ENCODE data around the gene FGA. TPM values are rescaled to one million over a fixed set of nuclear protein-coding genes. Genes with fewer than 3 reads are reported as not detected.

The FGA gene
- polyA plus RNA-seq, 12 donors = 0.10 to 25.5 (median 0.41) TPM; not detected in 3

DNA sequence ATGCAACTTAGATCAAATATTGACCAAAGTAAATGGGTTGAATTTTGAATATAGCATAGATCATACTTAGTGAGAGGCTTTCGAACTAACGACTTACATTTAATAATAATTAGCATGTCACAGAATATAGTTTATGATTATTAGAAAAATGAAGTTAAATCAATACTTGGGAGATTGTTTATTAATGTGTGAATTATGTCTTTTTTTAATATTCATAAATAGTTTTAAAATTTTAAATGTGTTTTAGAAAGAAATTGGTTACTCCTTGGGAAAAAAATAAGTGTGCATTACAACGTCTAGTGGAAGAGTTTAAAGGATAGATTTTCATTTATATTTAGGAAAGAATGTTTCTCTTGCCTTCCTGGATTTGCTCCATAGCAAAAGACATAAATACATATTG lies 7.3 kb downstream of the FGA start:
- DNase-seq = no peak

DNA sequence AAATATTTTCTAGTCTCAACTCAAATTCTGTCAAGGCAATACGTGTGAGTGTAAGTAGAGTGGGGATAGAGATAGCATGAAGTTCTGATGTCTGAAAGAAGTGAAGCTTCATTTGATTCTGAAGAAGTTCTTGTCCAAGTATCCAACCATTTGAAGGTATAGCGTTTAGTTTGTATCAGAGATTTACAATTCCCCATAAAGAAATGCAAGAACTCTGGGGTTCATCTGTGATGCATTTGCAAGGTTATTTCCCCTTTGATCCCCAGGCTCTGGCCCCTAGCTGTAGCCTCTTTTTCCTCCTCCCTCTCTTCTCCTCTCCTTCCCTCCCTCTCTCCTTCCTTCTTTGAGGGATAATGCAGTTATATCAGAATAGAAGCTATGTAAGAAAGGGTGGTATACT lies 7.8 kb downstream of the FGA start:
- DNase-seq = no peak

DNA sequence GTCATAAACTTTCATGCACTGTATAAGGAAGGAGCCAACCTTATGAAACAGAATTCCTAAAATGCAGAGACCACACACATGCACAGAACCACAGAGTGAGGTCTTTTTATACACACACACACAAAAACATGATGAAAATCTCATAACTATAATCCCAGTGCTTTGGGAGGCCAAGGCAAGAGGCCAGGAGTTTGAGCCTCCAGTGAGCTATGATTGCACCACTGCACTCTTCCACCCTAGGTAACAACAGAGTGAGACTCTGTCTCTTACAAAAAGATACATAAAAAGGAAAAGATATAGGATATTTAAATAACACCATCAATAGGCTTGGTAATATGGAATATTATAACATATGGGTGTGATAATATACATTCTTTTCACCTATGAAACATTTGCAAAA lies 10.6 kb downstream of the FGA start:
- DNase-seq = no peak

DNA sequence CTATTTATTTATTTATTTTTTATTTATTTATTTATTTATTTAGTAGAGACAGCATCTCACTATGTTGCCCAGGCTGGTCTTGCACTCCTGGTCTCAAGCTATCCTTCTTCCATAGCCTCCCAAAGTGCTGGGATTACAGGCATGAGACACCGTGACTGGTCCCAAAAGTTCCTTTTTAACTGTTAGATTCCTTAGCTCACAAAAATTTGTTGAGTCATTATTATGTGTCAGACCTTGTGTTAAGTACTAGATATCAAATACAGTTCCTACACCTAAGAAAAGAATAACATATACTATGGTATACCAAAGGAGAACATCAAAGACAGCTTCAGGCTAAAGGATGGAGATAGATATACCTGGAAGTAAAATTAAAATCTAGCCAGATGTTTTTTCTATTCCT lies 11.6 kb downstream of the FGA start:
- no peak for DNase-seq

DNA sequence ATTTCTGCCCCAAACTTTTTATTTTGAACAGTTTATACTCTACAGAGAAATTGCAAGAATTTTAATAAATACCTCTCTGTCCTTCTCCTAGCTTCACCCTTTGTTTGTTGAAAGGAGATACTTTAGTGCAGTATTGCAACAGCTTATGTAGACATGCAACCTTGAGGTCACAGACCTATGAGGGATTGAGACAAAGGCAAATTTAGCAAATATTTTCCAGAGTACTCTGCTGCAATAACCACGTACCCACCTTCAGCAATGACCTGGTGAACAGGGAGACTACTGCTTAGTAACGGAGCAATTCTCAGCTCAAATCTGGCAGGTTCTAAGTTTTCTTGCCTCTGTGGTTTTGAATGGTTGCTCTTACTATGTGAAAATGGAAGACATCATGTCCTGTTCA lies 13.2 kb downstream of the FGA start:
- no peak for DNase-seq

DNA sequence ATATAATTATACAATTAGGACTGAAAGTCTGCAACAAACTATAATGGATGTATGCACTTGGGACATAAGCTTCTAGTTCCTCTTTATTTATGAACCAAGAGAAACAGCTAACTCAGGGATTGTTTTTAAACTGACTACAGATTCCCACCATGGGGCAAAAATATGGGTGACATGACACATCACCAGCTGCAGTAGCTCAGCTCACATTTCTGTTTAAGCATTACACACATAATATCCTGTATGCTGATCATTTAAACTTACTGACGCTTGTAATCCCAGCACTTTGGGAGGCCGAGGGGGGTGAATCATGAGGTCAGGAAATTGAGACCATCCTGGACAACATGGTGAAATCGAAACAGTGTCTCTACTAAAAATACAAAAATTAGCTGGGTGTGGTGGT lies 16.2 kb downstream of the FGA start:
- no peak for DNase-seq

DNA sequence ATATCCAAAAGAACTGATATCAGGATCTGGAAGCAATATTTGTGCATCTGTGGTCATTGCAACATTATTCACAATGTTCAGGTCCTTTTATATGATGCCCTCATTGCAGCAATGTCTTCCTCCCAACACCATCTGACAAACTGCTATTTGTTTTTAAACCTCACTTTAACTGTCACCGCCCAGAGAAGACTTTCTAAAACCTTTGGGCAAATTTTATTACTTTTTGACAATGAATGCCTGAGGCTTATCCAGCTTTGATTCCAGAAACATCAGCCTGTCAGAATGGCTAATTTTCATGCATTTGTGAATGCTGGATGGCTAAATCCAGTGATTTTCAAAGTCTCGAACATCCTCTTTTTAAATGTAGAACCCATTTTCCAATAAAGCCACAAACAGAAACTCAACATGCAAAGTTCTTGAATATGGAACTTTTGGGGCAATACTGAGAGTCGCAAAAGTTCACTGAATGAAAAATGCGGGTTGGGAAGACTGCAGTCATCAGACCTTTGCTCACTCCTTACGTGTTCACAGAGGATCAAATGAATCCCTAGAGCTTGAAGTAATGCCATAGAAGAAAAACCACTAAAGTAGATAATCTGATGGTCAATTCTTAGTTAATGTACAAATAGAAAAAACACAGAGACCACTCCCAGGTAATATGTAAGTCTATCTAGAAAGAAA lies 17.2 kb downstream of the FGA start:
- no peak for DNase-seq

DNA sequence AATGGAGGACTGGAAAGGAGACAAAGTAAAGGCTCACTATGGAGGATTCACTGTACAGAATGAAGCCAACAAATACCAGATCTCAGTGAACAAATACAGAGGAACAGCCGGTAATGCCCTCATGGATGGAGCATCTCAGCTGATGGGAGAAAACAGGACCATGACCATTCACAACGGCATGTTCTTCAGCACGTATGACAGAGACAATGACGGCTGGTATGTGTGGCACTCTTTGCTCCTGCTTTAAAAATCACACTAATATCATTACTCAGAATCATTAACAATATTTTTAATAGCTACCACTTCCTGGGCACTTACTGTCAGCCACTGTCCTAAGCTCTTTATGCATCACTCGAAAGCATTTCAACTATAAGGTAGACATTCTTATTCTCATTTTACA lies 21.0 kb downstream of the FGA start:
- DNase-seq = no peak

DNA sequence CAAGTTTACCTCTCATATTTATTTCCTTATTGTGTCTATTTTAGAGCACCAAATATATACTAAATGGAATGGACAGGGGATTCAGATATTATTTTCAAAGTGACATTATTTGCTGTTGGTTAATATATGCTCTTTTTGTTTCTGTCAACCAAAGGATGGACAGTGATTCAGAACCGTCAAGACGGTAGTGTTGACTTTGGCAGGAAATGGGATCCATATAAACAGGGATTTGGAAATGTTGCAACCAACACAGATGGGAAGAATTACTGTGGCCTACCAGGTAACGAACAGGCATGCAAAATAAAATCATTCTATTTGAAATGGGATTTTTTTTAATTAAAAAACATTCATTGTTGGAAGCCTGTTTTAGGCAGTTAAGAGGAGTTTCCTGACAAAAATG lies 21.5 kb downstream of the FGA start:
- DNase-seq = no peak

DNA sequence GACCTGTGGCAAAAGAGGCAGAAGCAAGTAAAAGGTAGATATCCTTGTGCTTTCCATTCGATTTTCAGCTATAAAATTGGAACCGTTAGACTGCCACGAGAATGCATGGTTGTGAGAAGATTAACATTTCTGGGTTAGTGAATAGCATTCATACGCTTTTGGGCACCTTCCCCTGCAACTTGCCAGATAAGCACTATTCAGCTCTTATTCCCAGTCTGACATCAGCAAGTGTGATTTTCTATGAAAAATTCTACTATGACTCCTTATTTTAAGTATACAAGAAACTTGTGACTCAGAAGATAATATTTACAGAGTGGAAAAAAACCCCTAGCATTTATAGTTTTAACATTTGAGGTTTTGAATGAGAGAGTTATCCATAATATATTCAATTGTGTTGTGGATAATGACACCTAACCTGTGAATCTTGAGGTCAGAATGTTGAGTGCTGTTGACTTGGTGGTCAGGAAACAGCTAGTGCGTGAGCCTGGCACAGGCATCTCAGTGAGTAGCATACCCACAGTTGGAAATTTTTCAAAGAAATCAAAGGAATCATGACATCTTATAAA lies 23.8 kb downstream of the FGA start:
- DNase-seq = no peak

DNA sequence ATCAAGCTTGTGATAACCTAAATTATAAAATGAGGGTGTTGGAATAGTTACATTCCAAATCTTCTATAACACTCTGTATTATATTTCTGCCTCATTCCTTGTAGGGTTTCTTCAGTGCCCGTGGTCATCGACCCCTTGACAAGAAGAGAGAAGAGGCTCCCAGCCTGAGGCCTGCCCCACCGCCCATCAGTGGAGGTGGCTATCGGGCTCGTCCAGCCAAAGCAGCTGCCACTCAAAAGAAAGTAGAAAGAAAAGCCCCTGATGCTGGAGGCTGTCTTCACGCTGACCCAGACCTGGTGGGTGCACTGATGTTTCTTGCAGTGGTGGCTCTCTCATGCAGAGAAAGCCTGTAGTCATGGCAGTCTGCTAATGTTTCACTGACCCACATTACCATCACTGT lies 24.8 kb downstream of the FGA start:
- no peak for DNase-seq

DNA sequence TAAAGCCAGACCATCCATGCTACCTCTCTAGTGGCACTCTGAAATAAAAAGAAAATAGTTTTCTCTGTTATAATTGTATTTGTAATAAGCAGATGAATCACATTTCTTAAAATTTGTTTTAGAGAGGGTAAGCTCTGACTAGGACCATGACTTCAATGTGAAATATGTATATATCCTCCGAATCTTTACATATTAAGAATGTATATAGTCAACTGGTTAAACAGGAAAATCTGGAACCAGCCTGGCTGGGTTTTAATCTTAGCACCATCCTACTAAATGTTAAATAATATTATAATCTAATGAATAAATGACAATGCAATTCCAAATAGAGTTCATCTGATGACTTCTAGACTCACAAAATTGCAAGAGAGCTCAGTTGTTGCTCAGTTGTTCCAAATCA lies 26.2 kb downstream of the FGA start:
- no peak for DNase-seq

DNA sequence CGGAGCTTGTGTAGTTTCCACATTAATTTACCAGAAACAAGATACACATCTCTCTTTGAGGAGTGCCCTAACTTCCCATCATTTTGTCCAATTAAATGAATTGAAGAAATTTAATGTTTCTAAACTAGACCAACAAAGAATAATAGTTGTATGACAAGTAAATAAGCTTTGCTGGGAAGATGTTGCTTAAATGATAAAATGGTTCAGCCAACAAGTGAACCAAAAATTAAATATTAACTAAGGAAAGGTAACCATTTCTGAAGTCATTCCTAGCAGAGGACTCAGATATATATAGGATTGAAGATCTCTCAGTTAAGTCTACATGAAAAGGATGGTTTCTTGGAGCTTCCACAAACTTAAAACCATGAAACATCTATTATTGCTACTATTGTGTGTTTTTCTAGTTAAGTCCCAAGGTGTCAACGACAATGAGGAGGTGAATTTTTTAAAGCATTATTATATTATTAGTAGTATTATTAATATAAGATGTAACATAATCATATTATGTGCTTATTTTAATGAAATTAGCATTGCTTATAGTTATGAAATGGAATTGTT lies 27.8 kb downstream of the FGA start, which contains the start of gene FGB:
Gene FGB, plus strand, starts transcription at position 315 of the 558 bp plus-strand sequence. Its CDS starts 8 bp downstream, at position 323.
- no peak for DNase-seq

DNA sequence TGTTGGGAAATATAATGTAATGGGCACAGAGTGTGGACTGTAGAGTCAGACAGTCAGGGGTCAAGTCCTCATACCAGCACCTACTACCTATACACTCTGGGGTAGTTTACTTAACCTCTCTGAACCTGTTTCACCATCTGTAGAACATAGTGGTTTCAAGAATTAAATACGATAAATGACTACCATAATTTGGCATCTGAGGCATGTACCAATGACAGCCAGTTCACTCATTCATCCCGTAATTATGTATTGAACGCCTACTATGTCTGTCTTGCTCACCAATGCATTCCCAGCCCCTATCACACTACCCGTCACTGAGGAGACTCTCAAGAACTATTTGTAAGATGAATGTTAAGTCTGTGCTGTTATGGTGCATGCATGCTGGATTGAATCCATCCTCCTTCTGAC lies 29.7 kb downstream of the FGA start:
- DNase-seq = no peak

DNA sequence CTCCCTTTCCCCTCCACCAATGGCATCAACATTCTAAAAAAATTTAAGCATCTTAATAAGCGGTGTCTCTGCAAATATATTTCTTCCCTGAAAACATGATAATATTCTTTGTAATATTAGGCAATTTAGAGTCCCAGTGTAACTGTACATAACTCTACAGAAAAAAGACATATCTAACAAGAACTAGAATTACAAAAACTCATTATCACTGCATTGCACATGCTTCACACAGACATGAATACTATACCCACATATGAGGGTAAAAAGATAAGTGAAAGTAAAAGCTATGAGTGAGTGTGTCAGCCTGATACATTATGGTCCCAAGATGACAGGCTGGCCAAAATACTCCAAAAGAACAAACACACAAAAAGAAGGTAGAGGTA lies 30.1 kb downstream of the FGA start:
- DNase-seq = no peak

DNA sequence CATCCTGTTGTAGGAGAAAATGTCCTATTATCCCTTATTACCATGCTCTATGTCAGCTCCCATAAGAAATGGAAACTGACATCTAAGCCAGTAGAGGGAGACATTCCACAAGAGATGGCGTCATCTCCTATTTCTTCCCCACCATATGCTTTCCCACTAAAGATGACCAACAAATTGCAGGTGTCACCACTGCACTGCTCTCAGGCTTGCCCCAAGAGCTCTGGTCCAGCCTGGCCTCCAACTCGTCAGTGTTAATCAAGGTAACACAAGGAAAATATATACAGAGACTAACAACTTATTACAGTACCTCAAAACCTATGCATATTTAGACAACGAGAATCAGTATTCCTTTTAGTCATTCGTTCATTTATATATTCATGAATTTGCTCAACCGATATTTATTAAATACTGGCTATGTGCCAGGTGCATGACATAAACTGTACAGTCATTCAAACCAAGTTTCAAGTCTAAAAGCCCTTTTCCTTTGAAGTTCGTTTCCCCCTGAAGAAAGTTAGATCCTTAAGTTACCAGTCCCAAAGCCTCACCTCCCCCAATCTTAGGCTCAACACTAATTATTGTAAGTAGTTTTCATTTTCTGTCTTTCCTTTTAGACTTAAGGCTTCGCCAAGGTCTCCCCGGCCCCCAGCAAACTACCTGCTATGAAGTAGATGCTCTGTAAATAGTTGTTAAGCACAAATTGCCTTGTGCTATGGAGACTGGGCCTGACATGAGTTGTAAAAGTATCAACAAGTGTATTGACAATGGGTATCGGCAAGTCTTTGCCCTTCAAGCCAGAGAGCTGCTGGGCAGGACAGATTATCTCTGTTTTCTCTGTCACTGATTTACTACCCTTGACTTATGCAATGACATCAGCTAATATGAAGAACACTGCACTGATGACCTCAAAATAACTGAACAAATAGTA lies 30.8 kb downstream of the FGA start:
- no peak for DNase-seq

DNA sequence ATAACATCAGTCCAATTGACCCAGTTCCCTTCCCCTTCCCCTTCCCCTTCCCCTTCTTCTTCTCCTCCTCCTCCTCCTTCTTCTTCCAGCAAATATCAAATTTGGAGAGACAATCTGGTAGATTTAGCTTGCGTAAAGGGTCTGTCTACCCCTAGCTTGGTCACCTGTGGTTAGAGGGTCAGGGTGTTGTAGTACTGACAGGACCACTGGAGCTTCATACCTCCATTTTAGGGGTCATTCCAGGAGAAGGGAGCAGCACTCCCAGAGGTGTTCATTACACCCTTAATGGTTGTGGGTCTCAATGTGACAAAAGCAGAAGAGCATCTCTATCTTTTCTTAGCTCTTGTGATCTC lies 31.4 kb downstream of the FGA start:
- DNase-seq = no peak

DNA sequence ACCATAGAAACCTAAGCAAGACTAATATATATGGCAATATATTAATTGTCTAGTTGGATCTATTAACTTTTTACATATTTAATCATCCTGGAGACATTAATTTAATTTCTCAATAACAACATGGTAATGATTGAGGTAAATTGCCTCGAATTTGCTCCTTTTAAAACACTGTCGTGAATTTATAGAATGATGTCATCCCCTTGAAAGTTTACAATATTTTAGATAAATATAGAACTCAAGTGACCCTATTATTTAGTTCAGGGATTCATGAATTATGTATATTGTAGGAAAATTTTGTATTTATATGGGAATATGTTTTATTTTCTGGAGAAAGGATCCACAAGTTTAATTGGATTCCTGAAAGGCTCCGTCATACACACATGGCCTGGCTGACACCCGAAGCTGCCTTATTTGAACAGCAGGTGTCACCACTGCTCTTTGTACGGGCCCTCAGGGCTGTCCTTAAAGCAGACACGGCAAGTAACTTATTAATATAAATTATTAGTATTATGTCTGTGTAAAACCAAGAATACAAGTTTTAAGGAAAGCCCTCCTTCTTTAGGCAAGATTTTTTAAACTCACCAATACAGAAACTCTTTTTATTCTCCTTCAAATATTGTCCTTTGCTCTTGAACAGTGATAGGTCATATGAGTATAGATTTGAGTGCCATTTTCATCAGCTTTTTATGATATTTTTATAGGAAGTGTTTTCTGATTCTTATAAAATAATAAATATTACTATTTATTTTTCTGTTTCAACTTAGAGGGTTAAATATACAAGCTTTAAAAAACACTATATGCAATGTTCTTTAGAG lies 38.5 kb downstream of the FGA start:
- DNase-seq = peak; percentile 76

DNA sequence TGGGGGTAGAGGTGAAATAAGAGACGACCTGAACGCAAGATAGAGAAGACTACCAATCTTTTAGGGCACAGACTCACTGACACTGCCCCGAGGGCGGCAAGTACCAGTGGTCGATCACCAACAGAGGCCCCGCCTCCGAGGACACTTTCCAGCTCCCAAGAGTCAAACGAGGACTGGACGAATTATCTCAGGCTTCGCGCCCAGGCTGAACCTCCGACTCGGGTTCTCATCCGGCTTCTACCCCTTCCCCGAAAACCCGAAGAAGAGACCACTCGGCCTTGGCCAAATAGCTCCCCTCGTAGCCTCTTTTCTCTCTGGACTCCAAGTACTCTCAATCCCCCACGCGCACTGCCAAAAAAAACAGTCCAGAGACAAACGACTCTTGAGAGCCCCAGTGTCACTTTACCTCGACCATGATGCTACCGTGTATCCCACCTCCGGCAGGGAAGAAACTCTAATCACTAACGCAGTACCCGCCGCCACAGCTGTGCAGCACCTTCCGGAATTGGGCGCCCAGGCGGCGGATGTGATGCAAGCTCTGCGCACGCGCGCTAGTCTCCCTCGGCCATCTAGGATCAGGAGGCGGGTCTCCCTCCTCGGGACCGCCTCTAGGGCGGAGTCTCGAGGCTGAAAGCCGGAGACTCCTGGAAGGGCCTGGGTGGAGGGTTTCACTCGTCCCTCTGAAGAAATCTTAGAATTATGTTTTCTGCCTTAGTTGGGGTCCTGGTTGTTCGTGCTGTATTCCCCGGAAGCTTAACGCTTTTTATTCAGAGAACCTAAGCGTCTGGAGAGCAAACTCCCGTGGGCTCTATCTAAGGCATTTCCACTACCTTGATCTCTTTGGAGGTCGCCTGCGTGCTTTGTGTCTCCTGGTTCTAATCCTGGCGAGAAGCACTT lies 40.4 kb downstream of the FGA start, which contains the start of gene PLRG1:
Gene PLRG1, minus strand, starts transcription at position 507 of the 897 bp plus-strand sequence. Its CDS starts 92 bp downstream, at position 415.
- DNase-seq = peak; percentile 99

DNA sequence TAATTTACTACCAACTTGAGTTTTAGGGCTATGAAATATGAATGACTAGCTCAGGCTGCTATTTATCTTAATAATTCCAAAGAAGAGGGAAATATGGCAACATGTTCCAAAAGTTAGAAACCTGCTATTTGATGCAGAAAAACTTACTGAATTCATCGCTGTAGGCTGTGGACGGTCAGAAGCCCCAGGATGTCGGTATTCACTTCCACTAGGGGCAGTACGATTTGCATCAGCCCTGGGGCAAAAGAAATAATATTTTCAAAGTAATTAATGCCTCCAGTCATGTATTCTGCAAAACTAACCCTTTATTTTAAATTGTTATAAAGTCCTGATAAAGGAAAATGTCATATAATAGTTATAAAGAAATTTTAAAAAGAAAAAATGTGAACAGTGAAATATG lies 44.9 kb downstream of the FGA start:
- no peak for DNase-seq

Measured in muscle of arm (tissue), 12 donors.